ENCODE data around the gene AKR1A1. TPM values are rescaled to one million over a fixed set of nuclear protein-coding genes. Genes with fewer than 3 reads are reported as not detected.
"Not testable (repeated sequence)": the region's sequence is repeated elsewhere in the genome, so short reads cannot be mapped to it uniquely, and the experiment has no call there.

The AKR1A1 gene
- total RNA-seq, 1 donor from 2014 or later, result 203 TPM

- H3K4me3 ChIP-seq, result peak overlapping the region; percentile 100
- intact Hi-C loops (cut with DNase I), result no loop called here
- peaks cover 23% of the 10 kb centered on the region for H3K4me1 ChIP-seq
Observed at GRCh38 chr1:45585496-45586075, 35.0 kb downstream of the AKR1A1 start.

GRCh38 chr1:45586769-45587168 lies 36.1 kb downstream of the AKR1A1 start:
- H3K36me3 ChIP-seq, result peaks cover under 1% of the 10 kb centered on the region
- intact Hi-C loops (cut with DNase I), result no loop called here
- peaks cover 23% of the 10 kb centered on the region for H3K4me1 ChIP-seq
- peak overlapping the region; percentile 21 for H3K4me3 ChIP-seq
- H3K9me3 ChIP-seq, result no peaks in the 10 kb centered on the region
- ATAC-seq (no peak), DNase-seq (no peak)
- no peaks in the 10 kb centered on the region for H3K27me3 ChIP-seq (ENCODE audit: low read depth)
- no peak for TF ChIP-seq CTCF (IDR thresholded peaks at IDR 0.05)
- H3K27ac ChIP-seq, result no peak overlapping the region

More at GRCh38 chr1:45585496-45586075, 35.0 kb downstream of the AKR1A1 start:
- no peaks in the 10 kb centered on the region for H3K27me3 ChIP-seq (ENCODE audit: low read depth)
- no peak for DNase-seq
- H3K9me3 ChIP-seq, result no peaks in the 10 kb centered on the region
- H3K27ac ChIP-seq, result peak overlapping the region; percentile 96
- no peak for ATAC-seq
- no peak for TF ChIP-seq CTCF (IDR thresholded peaks at IDR 0.05)
- H3K36me3 ChIP-seq, result no peaks in the 10 kb centered on the region

GRCh38 chr1:45589861-45590260 lies 39.2 kb downstream of the AKR1A1 start:
- intact Hi-C loops (cut with DNase I), result no loop called here
- H3K36me3 ChIP-seq, result peaks cover 31% of the 10 kb centered on the region
- H3K9me3 ChIP-seq, result no peaks in the 10 kb centered on the region
- no peak for ATAC-seq
- no peak for TF ChIP-seq CTCF (IDR thresholded peaks at IDR 0.05)
- no peaks in the 10 kb centered on the region for H3K27me3 ChIP-seq (ENCODE audit: low read depth)
- H3K27ac ChIP-seq, result no peak overlapping the region
- peak overlapping the region; percentile 22 for H3K4me3 ChIP-seq
- H3K4me1 ChIP-seq, result peaks cover 20% of the 10 kb centered on the region
- DNase-seq, result no peak

- H3K4me3 ChIP-seq, result no peak overlapping the region
- no peak for TF ChIP-seq CTCF (IDR thresholded peaks at IDR 0.05)
- intact Hi-C loops (cut with DNase I), result no loop called here
- no peaks in the 10 kb centered on the region for H3K27me3 ChIP-seq (ENCODE audit: low read depth)
- no peaks in the 10 kb centered on the region for H3K4me1 ChIP-seq
- no peak overlapping the region for H3K27ac ChIP-seq
- DNase-seq, result no peak
- no peak for ATAC-seq
- peaks cover 49% of the 10 kb centered on the region for H3K36me3 ChIP-seq
- no peaks in the 10 kb centered on the region for H3K9me3 ChIP-seq
Observed at GRCh38 chr1:45594412-45594811, 43.8 kb downstream of the AKR1A1 start.

GRCh38 chr1:45596765-45597164 lies 46.1 kb downstream of the AKR1A1 start:
- DNase-seq; H3K27me3 ChIP-seq (ENCODE audit: low read depth); H3K9me3 ChIP-seq; H3K4me3 ChIP-seq; intact Hi-C loops (cut with DNase I); H3K4me1 ChIP-seq; ATAC-seq; H3K27ac ChIP-seq: not testable (repeated sequence)
- peaks cover 49% of the 10 kb centered on the region for H3K36me3 ChIP-seq

GRCh38 chr1:45604239-45604638 lies 53.6 kb downstream of the AKR1A1 start:
- peaks cover 14% of the 10 kb centered on the region for H3K4me1 ChIP-seq
- no peak for TF ChIP-seq CTCF (IDR thresholded peaks at IDR 0.05)
- H3K4me3 ChIP-seq, result no peak overlapping the region
- no peak for ATAC-seq
- no peaks in the 10 kb centered on the region for H3K27me3 ChIP-seq (ENCODE audit: low read depth)
- DNase-seq, result no peak
- no peaks in the 10 kb centered on the region for H3K9me3 ChIP-seq
- peaks cover 22% of the 10 kb centered on the region for H3K36me3 ChIP-seq
- intact Hi-C loops (cut with DNase I), result no loop called here
- no peak overlapping the region for H3K27ac ChIP-seq

All from lower lobe of right lung (tissue), 2 donors.